Testis (tissue), 2 donors: Measurements from ENCODE around the gene AURKA.

Experiments
- CTCF ChIP-seq, 3 experiments: fragments of 450-650 bp in 2 of 3; fragments of 200-600 bp in 1 of 3; sonication (generic) in 1 of 3; IDR thresholded peaks; one replicate each; pipeline ENCODE4 v1.5.1; 2016 to 2019; ENCODE audit warnings: antibody characterized with exemption in 3 of 3, mild to moderate bottlenecking in 2 of 3, moderate library complexity in 1 of 3
- POLR2A ChIP-seq: fragments of 450-650 bp; IDR thresholded peaks from one replicate; pipeline ENCODE4 v1.6.1; 2017; ENCODE audit warnings: antibody characterized with exemption, mild to moderate bottlenecking, moderate library complexity

DNA sequence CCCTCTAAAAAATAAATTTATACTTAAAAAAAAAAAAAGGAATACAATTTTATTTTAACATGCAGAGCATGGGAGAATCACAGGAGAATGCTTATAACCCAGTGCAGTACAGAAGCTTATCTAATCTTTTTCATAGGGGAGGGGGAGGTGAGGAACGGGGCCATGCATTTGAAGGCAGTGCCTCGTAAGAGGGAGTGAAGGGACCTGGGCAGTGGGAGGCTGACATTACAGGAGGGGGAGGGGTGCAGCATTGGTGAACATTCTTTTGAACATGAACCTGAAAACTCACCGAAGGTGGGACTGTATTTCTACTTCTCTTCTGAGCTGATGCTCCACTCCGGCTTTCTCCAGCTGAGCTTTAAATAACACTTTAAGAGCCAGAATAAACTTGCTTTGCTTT is 9.3 kb downstream of the AURKA start:
- no peak for TF ChIP-seq POLR2A
- TF ChIP-seq CTCF (IDR thresholded peaks at IDR 0.05), result no peak
